ENCODE results near the gene CDC37.

DNA sequence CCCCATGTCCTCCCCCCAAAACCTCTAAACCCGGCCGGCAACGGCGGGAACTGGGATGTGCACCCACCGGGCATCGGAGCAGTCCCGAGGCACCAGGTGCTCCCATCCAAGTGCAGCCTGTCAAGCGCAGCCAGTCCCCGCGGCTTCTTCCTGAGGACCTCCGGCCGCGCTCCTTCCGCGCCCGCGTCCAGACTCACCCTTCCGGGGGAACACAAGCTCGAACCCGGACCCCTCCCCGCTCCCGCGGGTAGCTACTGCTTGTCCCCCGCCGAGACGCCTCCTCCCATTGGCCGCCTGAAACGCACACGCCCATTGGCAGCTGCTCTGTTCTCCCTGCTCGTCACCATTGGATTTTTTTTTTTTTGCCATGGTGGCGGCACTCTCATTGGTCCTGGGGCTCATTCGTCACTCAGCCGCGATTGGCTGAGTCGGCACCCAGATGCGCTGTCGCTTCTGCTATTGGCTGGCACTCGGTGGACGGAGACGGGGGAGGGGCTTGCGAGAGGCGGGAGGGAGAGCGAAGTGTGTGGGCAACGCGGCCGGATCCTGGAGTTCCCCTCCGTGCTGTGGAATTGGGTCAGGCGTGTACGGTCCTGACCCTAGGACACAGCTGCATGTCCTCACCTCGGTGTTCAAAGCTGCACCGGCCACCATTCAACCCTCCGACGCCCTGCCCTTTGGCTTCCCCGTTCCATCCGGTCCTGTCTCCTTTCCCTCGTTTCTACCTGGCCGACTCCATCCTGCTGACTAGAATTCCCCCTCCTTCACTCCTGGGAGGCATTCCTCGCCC lies 22.8 kb downstream of the CDC37 start, which contains the start of gene TYK2:
- TF ChIP-seq, protein P1, sequence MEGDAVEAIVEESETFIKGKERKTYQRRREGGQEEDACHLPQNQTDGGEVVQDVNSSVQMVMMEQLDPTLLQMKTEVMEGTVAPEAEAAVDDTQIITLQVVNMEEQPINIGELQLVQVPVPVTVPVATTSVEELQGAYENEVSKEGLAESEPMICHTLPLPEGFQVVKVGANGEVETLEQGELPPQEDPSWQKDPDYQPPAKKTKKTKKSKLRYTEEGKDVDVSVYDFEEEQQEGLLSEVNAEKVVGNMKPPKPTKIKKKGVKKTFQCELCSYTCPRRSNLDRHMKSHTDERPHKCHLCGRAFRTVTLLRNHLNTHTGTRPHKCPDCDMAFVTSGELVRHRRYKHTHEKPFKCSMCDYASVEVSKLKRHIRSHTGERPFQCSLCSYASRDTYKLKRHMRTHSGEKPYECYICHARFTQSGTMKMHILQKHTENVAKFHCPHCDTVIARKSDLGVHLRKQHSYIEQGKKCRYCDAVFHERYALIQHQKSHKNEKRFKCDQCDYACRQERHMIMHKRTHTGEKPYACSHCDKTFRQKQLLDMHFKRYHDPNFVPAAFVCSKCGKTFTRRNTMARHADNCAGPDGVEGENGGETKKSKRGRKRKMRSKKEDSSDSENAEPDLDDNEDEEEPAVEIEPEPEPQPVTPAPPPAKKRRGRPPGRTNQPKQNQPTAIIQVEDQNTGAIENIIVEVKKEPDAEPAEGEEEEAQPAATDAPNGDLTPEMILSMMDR (IDR thresholded peaks at IDR 0.05), result no peak
- TF ChIP-seq EZH2 (IDR thresholded peaks at IDR 0.05) (no peak), EZH2phosphoT487 (IDR thresholded peaks at IDR 0.05) (no peak)

Measured in neural progenitor cell (in vitro differentiated cells).